ENCODE measurements around the gene TAF3.
"Not testable (repeated sequence)": the region's sequence is repeated elsewhere in the genome, so short reads cannot be mapped to it uniquely, and the experiment has no call there.

The TAF3 gene

GRCh38 chr10:7971949-7972348, 153.6 kb downstream of the TAF3 start:
- DNase-seq (ENCODE audit: low read depth in 2 of 2) = no peak

- DNase-seq (ENCODE audit: low read depth in 2 of 2) = no peak
Measured at GRCh38 chr10:7972367-7972766, 154.1 kb downstream of the TAF3 start.

GRCh38 chr10:7980196-7980595, 161.9 kb downstream of the TAF3 start:
- DNase-seq (ENCODE audit: low read depth in 2 of 2) = no peak

GRCh38 chr10:7982727-7983126, 164.4 kb downstream of the TAF3 start:
- DNase-seq (ENCODE audit: low read depth in 2 of 2) = no peak

- no peak for DNase-seq (ENCODE audit: low read depth in 2 of 2)
Measured at GRCh38 chr10:7984325-7984724, 166.0 kb downstream of the TAF3 start.

- no peak for DNase-seq (ENCODE audit: low read depth in 2 of 2)
Measured at GRCh38 chr10:7984896-7985295, 166.6 kb downstream of the TAF3 start.

GRCh38 chr10:7986851-7987250, 168.5 kb downstream of the TAF3 start:
- no peak for DNase-seq (ENCODE audit: low read depth in 2 of 2)

DNA sequence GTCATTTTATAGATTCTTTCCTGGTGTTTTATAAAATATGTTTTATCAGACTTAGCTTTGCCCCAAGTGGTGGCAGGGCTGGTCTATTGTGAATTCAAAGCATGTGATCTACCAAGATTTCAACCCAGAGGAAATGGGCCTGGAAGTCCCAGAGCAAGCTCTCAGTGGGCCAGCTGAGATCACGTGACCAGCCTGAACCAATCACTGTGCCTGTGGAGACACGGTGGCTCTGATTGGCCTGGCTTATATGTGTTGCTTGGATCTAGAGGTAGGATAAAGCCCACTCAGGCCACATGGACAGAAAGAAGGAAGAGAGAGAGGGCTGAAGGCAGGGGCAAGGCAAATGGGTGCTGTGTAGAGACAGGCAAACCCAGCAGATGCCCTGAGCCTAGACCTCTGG, 170.7 kb downstream of the TAF3 start:
- DNase-seq (ENCODE audit: low read depth in 2 of 2) = no peak

DNA sequence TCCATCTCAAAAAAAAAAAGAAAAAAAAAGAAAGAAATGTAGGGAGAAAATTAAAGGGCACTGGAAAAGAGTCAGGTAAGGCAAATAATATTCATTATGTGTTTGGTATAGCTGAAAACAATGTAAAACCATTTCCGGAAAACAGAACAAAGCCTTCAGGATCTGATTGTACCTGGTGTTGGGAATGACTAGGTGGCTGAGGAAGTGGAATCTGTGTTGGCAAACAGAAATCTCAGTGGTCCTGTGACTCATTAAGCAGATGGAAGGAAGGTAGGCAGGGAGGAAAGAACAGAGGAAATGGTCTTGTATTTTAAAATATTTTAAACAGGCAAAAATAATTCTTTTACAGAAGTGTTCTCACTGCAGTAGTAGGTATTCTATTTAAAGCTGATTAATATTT, 180.5 kb downstream of the TAF3 start:
- no peak for DNase-seq (ENCODE audit: low read depth in 2 of 2)

GRCh38 chr10:8004469-8005000, 186.2 kb downstream of the TAF3 start:
- no peak for DNase-seq (ENCODE audit: low read depth in 2 of 2)

DNA sequence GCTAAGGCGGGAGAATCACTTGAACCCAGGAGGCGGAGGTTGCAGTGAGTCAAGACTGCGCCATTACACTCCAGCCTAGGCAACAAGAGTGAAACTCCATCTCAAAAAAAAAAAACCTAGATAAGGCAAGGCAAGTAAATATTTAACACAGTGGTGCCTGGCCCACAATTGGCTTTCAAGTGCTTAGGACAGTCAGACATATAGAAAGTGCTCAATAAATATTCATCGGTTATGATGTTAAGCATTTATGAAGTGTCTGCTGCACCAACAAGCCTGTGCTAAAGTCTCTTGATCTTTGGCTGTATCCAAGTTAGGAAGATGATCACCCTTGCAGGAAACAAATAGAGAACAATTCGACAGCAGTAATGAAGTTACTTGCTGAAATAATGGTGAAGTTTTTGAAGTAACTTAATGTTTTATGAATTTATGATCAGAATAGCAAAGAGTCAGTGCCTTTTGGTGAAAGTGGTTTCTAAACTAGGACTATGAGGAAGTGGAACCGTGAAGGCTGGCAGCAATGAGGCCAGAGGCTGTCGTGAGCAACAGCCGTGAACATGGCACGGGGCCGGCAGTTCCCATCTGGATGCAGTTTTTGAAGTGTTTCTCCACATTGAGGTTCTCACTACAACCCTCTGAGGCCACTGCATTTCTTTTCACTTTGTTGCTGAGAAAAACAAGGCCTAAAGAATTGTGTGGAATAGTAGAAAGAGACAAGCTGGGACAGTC, 188.1 kb downstream of the TAF3 start:
- DNase-seq (ENCODE audit: low read depth in 2 of 2) = no peak

DNA sequence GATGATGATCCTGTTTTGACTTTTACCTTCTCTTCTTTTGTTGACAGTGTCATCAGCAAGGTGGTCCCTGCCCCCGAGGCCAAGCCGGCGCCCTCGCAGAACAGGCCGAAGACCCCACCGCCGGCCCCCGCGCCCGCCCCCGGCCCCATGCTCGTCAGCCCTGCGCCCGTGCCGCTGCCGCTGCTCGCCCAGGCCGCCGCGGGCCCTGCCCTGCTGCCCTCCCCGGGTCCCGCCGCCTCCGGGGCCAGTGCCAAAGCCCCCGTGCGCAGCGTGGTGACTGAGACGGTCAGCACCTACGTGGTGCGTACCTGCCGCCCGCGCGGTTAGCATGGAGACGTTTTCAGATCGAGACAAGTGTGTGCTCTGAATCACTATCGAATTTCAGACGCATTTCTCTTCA, 190.7 kb downstream of the TAF3 start:
- no peak for DNase-seq (ENCODE audit: low read depth in 2 of 2)

DNA sequence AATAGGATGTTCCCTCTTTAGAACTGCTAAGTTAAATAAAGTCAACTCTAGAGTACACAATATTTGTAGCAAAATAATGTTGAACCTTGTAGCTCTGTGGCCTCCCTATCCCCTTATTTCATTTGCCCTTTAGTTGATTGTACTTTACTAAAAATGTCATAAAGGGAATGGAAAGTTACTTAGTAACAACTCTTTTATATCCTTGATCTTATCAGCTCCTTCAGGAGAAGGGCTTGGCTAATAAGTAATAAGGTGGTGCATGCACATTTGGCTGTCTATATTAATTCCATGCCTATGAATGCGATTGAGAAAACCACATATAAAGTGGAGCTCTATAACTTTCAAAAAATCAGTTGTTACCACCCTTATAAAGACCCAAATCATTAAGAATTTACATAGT, 194.7 kb downstream of the TAF3 start:
- DNase-seq (ENCODE audit: low read depth in 2 of 2) = no peak

- DNase-seq (ENCODE audit: low read depth in 2 of 2) = no peak
Measured at GRCh38 chr10:8013619-8014018, 195.3 kb downstream of the TAF3 start.

- DNase-seq (ENCODE audit: low read depth in 2 of 2) = no peak
Measured at GRCh38 chr10:8014649-8015048, 196.3 kb downstream of the TAF3 start.

GRCh38 chr10:8017277-8017676, 199.0 kb downstream of the TAF3 start:
- no peak for DNase-seq (ENCODE audit: low read depth in 2 of 2)

GRCh38 chr10:8023321-8023720, 205.0 kb downstream of the TAF3 start:
- no peak for DNase-seq (ENCODE audit: low read depth in 2 of 2)

GRCh38 chr10:8023851-8024250, 205.5 kb downstream of the TAF3 start:
- no peak for DNase-seq (ENCODE audit: low read depth in 2 of 2)

DNA sequence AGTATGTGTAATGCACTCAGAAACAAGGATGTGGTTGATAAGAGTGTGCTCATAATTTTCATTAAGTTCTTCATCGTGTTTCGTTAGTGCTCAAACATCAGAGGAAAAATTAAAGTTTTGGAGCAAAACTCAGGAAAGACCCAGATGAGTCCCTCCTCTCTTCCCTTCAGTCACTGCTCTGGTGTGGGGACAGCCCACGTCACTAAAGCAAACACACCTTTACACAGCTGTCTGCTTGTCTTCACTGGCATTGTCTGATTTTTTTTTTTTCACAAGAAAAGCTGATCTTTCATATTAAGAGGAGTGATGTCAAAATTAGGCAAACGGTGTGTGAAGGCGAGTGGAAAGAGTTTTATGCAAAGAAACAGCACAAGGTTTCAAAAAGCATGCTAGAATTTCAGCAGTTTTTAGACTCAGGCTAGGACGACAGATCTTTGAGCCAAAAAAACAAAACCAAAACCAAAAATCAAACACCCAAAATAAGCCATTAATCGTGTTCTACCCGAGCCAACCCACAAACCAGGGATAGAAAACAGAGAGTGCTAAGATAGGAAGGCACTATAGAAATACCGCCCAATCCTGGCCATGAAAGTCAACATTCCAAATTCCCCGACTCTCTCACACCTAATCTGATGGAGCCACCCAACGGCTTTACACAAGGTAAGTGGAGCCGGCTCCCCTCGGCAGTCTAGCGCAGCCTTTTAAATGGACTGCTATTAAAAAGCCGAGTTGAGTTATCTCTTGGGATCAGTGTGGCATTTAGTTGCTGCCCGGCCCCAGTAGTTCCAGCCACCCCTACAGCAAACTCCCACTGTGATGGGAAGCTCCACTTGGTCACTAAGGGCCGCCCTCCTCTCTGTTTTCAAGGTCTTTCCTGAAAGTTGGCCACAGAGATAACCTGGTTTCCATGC, 208.3 kb downstream of the TAF3 start:
- DNase-seq (ENCODE audit: low read depth in 2 of 2) = no peak

GRCh38 chr10:8031211-8031610, 212.9 kb downstream of the TAF3 start:
- DNase-seq (ENCODE audit: low read depth in 2 of 2) = not testable (repeated sequence)

DNA sequence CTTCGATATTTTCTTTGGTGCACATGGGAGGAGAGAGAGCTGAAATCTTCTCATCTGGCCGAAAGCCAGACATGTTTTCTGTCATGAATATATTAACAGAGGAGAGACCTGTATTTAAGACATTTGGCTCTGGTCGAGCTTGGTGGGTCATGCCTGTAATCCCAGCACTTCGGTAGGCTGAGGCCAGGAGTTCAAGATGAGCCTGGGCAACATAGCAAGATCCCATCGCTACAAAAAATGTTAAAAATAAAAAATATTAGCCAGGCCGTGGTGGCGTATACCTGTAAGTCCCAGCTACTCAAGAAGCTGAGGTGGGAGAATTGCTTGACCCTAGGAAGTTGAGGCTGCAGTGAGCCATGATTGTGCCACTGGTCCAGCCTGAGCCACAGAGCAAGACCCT, 214.3 kb downstream of the TAF3 start:
- DNase-seq (ENCODE audit: low read depth in 2 of 2) = no peak

GRCh38 chr10:8033812-8034465, 215.6 kb downstream of the TAF3 start:
- DNase-seq (ENCODE audit: low read depth in 2 of 2) = no peak

All from stimulated activated CD4-positive, alpha-beta T cell treated with anti-CD3 and anti-CD28 coated beads, Interleukin-15, amount 100 ng/mL, for 48 hours (primary cell).